Measurements from ENCODE around the gene ZNF883.

DNA sequence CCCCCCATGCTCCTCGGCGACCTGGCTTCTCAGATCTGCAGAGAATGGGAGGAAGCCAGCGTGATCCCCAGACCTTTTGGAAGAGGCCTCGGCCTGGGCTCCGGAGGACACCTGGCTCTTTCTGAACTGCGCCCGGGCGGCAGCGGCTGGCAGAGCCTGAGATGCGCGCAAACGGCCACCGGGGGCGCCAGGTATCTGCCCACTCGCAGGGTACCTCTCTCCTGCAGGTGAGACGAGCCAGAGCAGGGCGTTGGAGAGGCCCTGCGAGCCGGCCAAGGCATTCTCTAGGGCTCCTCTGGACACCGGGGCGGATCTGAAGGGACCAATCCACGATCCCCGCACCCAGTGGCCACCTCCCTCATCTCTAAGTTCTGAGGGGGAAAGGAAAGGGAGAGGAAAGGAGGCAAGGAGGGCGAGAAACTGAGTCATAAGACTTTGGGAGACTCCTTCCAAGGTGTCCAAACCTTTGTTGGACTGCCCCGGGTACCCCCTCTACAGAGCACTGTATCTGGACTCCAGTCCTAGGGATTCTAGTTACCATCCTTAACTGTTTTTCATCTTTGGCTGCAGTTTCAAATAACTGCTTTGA is 66.3 kb downstream of the ZNF883 start:
- TF ChIP-seq POLR2A (IDR thresholded peaks at IDR 0.05) = no peak
- TF ChIP-seq, protein P1, sequence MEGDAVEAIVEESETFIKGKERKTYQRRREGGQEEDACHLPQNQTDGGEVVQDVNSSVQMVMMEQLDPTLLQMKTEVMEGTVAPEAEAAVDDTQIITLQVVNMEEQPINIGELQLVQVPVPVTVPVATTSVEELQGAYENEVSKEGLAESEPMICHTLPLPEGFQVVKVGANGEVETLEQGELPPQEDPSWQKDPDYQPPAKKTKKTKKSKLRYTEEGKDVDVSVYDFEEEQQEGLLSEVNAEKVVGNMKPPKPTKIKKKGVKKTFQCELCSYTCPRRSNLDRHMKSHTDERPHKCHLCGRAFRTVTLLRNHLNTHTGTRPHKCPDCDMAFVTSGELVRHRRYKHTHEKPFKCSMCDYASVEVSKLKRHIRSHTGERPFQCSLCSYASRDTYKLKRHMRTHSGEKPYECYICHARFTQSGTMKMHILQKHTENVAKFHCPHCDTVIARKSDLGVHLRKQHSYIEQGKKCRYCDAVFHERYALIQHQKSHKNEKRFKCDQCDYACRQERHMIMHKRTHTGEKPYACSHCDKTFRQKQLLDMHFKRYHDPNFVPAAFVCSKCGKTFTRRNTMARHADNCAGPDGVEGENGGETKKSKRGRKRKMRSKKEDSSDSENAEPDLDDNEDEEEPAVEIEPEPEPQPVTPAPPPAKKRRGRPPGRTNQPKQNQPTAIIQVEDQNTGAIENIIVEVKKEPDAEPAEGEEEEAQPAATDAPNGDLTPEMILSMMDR (IDR thresholded peaks at IDR 0.05) = no peak

Data from uterus (tissue), 2 donors.